Testis (tissue), 3 donors: ENCODE measurements around the gene ARFGAP3. TPM values are rescaled to one million over a fixed set of nuclear protein-coding genes. Genes with fewer than 3 reads are reported as not detected.

Source experiments
- DNase-seq: peaks from one replicate; pipeline ENCODE4 v3.0.0-alpha.2; 2019
- H3K27ac ChIP-seq, 2 donors: fragments of 200-600 bp; sonication (generic); one replicate each; pipeline ENCODE4 v1.5.1; 2019
- H3K27me3 ChIP-seq: fragments of 200-600 bp; sonication (generic); one replicate; pipeline ENCODE4 v1.5.1; 2019
- H3K36me3 ChIP-seq: fragments of 200-600 bp; sonication (generic); one replicate; pipeline ENCODE4 v1.5.1; 2017; ENCODE audit warnings: low read depth; ENCODE audit errors: missing control alignments
- H3K4me1 ChIP-seq: fragments of 200-600 bp; sonication (generic); one replicate; pipeline ENCODE4 v1.5.1; 2019
- H3K4me3 ChIP-seq, 2 donors: fragments of 200-600 bp; sonication (generic); one replicate each; pipeline ENCODE4 v1.5.1; 2017 to 2019
- H3K9me3 ChIP-seq: fragments of 200-600 bp; sonication (generic); one replicate; pipeline ENCODE4 v1.5.1; 2017
- CTCF ChIP-seq, 3 experiments: fragments of 450-650 bp in 2 of 3; fragments of 200-600 bp in 1 of 3; sonication (generic) in 1 of 3; IDR thresholded peaks; one replicate each; pipeline ENCODE4 v1.5.1; 2016 to 2019; ENCODE audit warnings: antibody characterized with exemption in 3 of 3, mild to moderate bottlenecking in 2 of 3, moderate library complexity in 1 of 3
- POLR2A ChIP-seq: fragments of 450-650 bp; IDR thresholded peaks from one replicate; pipeline ENCODE4 v1.6.1; 2017; ENCODE audit warnings: antibody characterized with exemption, mild to moderate bottlenecking, moderate library complexity
- WGBS, 2 donors: methylation state at CpG; one replicate each; pipeline ENCODE4 v1.1.5; 2018; 5-methylcytosine and 5-hydroxymethylcytosine counted together
- intact Hi-C: fragments of 100-400 bp; cut with DNase I; formaldehyde crosslinking; loops from one replicate; pipeline ENCODE4 v1.15.1; 2023; ENCODE audit warnings: low total_unique reads
- polyA plus RNA-seq: library from polyadenylated mRNA; stranded (reverse); fragments of 350-450 nt; fragmentation: Illumina TruSeq; extraction: RNeasy Lipid Tissue Mini Kit (QIAGEN cat#74804); gene quantifications from one replicate; pipeline ENCODE4 v1.2.3, GENCODE V29; 2014; ENCODE audit warnings: low read depth, low replicate concordance; ENCODE audit not compliant: insufficient read depth
- total RNA-seq, 2 donors: library from RNA; depleted of rRNA; stranded (reverse); fragments of >200 nt; gene quantifications; one replicate each; pipeline ENCODE4 v1.2.3, GENCODE V29; 2016

Gene ARFGAP3
- total and polyA plus RNA-seq, 3 donors from 2014 or later = 50.2 to 82.9 (median 54.1) TPM

- intact Hi-C loops = no loop called here
- Histone ChIP-seq H3K4me1 (peaks cover 13% of the 10 kb centered on the region), H3K27ac (no peak overlapping the region), H3K36me3 (no peaks in the 10 kb centered on the region), H3K4me3 (no peak overlapping the region), H3K27me3 (no peaks in the 10 kb centered on the region), H3K9me3 (no peaks in the 10 kb centered on the region)
- no peak for TF ChIP-seq CTCF (IDR thresholded peaks at IDR 0.05)
- TF ChIP-seq POLR2A = no peak
- DNase-seq = no peak
- WGBS, 2 donors = 85 to 91% methylated on average over 14 to 15 of the region's 15 CpGs
Measured at GRCh38 chr22:42770941-42771647, 86.0 kb downstream of the ARFGAP3 start.

GRCh38 chr22:42770448-42770726 is 86.7 kb downstream of the ARFGAP3 start:
- Histone ChIP-seq H3K27ac (no peak overlapping the region), H3K4me1 (peaks cover 13% of the 10 kb centered on the region), H3K27me3 (no peaks in the 10 kb centered on the region), H3K4me3 (no peak overlapping the region), H3K36me3 (no peaks in the 10 kb centered on the region), H3K9me3 (no peaks in the 10 kb centered on the region)
- no peak for DNase-seq
- no peak for TF ChIP-seq POLR2A
- intact Hi-C loops = no loop called here
- 59 to 75% methylated on average over 4 of the region's 4 CpGs for WGBS, 2 donors

- no peak overlapping the region for H3K27ac ChIP-seq
- 24% methylated on average over 25 to 44 of the region's 50 CpGs for WGBS, 2 donors
- intact Hi-C loops = no loop called here
- TF ChIP-seq POLR2A (no peak), CTCF (IDR thresholded peaks at IDR 0.05) (no peak)
- H3K4me3 ChIP-seq = peak overlapping the region in 1 of 2 donors; percentile 29
- peak; percentile 80 for DNase-seq
- no peaks in the 10 kb centered on the region for H3K27me3 ChIP-seq
- peaks cover 13% of the 10 kb centered on the region for H3K4me1 ChIP-seq
- H3K9me3 ChIP-seq = no peaks in the 10 kb centered on the region
- no peaks in the 10 kb centered on the region for H3K36me3 ChIP-seq
Measured at GRCh38 chr22:42769574-42770447, 87.3 kb downstream of the ARFGAP3 start.

GRCh38 chr22:42769238-42769573 is 87.9 kb downstream of the ARFGAP3 start:
- intact Hi-C loops = no loop called here
- Histone ChIP-seq H3K4me3 (no peak overlapping the region), H3K27ac (no peak overlapping the region), H3K27me3 (no peaks in the 10 kb centered on the region), H3K4me1 (peaks cover 13% of the 10 kb centered on the region), H3K9me3 (no peaks in the 10 kb centered on the region), H3K36me3 (no peaks in the 10 kb centered on the region)
- no peak for DNase-seq
- TF ChIP-seq CTCF (IDR thresholded peaks at IDR 0.05) (no peak), POLR2A (no peak)
- 70 to 94% methylated on average over 8 to 11 of the region's 11 CpGs for WGBS, 2 donors

GRCh38 chr22:42768385-42769035 is 88.6 kb downstream of the ARFGAP3 start:
- no peaks in the 10 kb centered on the region for H3K36me3 ChIP-seq
- no peak for DNase-seq
- WGBS, 2 donors = 87 to 93% methylated on average over 21 to 22 of the region's 22 CpGs
- peaks cover 12% of the 10 kb centered on the region for H3K4me1 ChIP-seq
- H3K27me3 ChIP-seq = no peaks in the 10 kb centered on the region
- H3K27ac ChIP-seq = no peak overlapping the region
- TF ChIP-seq CTCF (IDR thresholded peaks at IDR 0.05) (no peak), POLR2A (no peak)
- no peaks in the 10 kb centered on the region for H3K9me3 ChIP-seq
- H3K4me3 ChIP-seq = no peak overlapping the region
- intact Hi-C loops = no loop called here
